SKM-1 (cell line): ENCODE measurements around the gene PHACTR2.
"Not testable (repeated sequence)": the region's sequence is repeated elsewhere in the genome, so short reads cannot be mapped to it uniquely, and the experiment has no call there.

Experiments used
- DNase-seq: peaks from one replicate; lab custom pipeline; 2025; ENCODE audit not compliant: unreplicated experiment; lab: John Stamatoyannopoulos, UW

PHACTR2 gene

GRCh38 chr6:143851706-143852105, 173.9 kb downstream of the PHACTR2 start:
- not testable (repeated sequence) for DNase-seq

DNA sequence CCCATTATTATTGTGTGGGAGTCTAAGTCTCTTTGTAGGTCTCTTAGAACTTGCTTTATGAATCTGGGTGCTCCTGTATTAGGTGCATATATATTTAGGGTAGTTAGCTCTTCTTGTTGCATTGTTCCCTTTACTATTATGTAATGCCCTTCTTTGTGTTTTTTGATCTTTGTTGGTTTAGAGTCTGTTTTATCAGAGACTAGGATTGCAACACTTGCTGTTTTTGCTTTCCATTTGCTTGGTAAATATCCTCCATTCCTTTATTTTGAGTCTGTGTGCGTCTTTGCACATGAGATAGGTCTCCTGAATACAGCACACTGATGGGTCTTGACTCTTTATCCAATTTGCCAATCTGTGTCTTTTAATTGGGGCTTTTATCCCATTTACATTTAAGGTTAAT, 177.3 kb downstream of the PHACTR2 start:
- not testable (repeated sequence) for DNase-seq

GRCh38 chr6:143856762-143857161, 179.0 kb downstream of the PHACTR2 start:
- DNase-seq = not testable (repeated sequence)

GRCh38 chr6:143857651-143858050, 179.9 kb downstream of the PHACTR2 start:
- no peak for DNase-seq

- DNase-seq = no peak
Observed at GRCh38 chr6:143859891-143860660, 182.3 kb downstream of the PHACTR2 start.

DNA sequence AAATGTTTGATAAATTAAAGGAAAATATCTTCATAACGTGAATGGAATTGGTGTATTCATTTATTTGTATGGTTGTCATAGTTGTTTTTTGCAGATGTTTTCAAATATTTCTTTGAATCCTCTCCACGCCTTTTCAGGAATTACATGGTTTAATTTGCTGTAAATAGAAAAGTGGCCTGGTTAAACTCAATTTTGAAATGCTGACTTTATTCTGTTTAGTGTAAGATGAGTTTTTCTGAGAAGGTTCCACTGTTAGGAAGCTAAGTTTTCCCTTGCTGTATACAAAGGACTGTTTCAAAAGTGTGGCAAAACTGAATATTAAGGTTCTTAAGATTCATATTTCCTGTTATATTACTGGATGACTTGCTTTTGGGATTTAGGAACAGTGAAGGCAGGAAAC, 186.0 kb downstream of the PHACTR2 start:
- DNase-seq = no peak

- no peak for DNase-seq
Observed at GRCh38 chr6:143864234-143864633, 186.5 kb downstream of the PHACTR2 start, which contains the start of gene ZC2HC1B. ZC2HC1B (plus strand) TSS chr6:143864474; CDS start chr6:143864540, 66 bp downstream.

GRCh38 chr6:143867236-143867635, 189.5 kb downstream of the PHACTR2 start:
- no peak for DNase-seq

DNA sequence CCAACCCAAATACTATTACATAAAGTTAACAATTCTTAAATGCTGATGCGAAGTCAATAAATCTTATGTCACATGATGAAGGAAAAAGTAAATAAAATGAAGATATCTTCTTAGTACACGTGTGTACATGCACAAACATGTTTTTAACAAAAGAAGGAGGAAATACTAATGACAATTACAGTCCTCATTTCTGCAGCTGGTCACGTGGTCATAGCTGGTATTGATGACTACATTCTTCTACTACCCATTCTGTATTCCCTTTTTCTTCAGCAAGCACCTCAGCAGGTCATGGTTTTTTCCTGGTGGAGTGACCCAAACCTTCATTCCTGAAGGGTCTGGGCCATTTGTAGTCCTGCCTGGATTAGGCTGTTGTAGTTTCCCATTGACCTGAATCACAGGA, 191.0 kb downstream of the PHACTR2 start:
- DNase-seq = not testable (repeated sequence)

GRCh38 chr6:143871202-143871730, 193.5 kb downstream of the PHACTR2 start:
- DNase-seq = not testable (repeated sequence)

GRCh38 chr6:143872201-143872600, 194.4 kb downstream of the PHACTR2 start:
- DNase-seq = no peak

GRCh38 chr6:143873600-143873999, 195.8 kb downstream of the PHACTR2 start:
- not testable (repeated sequence) for DNase-seq

GRCh38 chr6:143874503-143874902, 196.7 kb downstream of the PHACTR2 start:
- not testable (repeated sequence) for DNase-seq

DNA sequence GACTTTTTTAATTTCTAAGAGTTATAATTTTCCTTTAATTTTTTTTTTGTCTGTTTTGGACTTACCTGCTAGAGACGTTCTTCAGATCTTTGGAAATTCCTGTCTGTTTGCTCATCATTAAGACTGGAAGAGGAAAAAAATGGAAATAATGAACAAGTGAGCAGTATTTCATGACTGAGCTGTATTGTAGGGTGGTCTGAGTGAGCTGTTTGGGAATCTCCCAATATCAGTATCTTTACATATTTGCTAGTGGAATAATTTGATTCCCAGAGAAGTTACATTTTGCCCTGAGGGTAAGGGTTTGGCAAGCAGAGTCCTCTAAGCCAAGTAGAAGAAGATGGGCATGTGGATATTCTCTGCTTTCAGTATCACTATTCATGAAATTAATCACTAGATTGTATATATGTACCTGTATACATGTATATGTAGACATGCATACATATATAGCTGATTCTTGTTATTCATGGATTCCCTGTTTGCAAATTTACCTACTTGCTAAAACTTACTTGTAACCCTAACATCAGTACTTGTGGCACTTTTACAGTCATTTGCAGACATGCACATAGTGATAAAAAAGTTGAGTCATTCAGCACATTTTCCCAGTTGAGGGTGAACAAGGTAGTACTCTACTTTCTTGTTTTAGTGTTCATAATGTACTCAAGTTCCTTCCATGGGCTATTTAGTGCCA, 200.0 kb downstream of the PHACTR2 start:
- DNase-seq = no peak

DNA sequence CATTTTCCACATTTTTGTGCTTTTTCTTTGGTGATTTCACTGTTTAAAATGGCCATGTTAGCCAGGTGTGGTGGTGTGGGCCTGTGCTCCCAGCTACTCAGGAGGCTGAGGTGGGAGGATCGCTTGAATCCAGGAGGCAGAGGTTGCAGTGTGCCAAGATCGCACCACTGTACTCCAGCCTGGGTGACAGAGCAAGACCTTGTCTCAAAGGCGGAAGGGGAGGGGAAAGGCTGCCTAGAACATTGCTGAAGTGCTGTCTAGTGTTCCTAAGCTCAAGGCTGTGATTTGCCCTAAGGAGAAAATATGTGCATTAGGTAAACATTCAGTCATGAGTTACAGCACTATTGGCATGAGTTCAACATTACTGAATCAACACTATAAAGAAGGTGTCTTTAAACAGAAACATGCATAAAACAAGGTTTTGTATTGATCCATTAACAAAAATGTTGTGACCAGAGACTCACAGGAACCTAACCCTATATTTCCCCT, 200.6 kb downstream of the PHACTR2 start:
- DNase-seq = no peak

DNA sequence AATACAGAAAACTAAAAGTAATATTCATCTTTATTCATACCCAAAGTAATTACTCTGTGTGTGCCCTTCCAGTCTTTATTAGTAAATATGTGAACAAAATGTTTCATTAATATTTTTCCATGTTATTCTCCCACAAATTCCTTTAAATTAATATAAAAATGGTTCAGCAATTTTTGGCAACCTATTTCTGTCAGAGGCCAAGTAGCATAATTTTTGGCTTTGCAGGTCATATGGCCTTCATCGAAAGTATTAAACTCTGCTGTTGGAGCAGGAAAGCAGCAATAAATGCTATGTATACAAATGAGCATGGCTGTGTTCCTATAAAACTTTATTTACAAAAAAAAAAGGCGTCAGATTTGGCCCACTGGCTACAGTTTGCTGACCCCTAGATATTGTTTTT, 202.6 kb downstream of the PHACTR2 start:
- DNase-seq = no peak
